Activated CD8-positive, alpha-beta T cell treated with anti-CD3 and anti-CD28 coated beads, Interleukin-2, amount 10 ng/mL, durations not matched to agents 7 days and 5 days (primary cell): ENCODE data around the gene TSPAN9. TPM values are rescaled to one million over a fixed set of nuclear protein-coding genes. Genes with fewer than 3 reads are reported as not detected.
A peak's percentile ranks its signal among the peaks of the same experiment; 100 is the strongest.

Experiments used
- ATAC-seq: fragments of 150-1000 bp; cut with Tn5 transposase; one replicate; pipeline ENCODE4 v1.10.0; 2021; ENCODE audit warnings: moderate library complexity
- CTCF ChIA-PET: fragments of 350-600 bp; sonication (Branson Sonifier 250); formaldehyde crosslinking; loops from one replicate; lab custom pipeline; 2021; ENCODE audit warnings: antibody characterized with exemption; lab: Charles Lee
- POLR2A ChIA-PET: fragments of 350-600 bp; sonication (Branson Sonifier 250); formaldehyde crosslinking; loops from one replicate; lab custom pipeline; 2021; ENCODE audit warnings: antibody characterized with exemption; lab: Charles Lee
- DNase-seq: peaks from one replicate; pipeline ENCODE4 v3.0.0-alpha.2; 2020
- H3K27ac Mint-ChIP-seq: one replicate; pipeline ENCODE4 v1.8.0; 2021; ENCODE audit warnings: mild to moderate bottlenecking, mixed read lengths
- H3K27me3 Mint-ChIP-seq: one replicate; pipeline ENCODE4 v1.8.0; 2021; ENCODE audit warnings: low read depth, mixed read lengths
- H3K36me3 Mint-ChIP-seq: one replicate; pipeline ENCODE4 v1.8.0; 2021; ENCODE audit warnings: low read depth, mixed read lengths
- H3K4me1 Mint-ChIP-seq: one replicate; pipeline ENCODE4 v1.8.0; 2021; ENCODE audit warnings: low read depth, mixed read lengths
- H3K4me3 Mint-ChIP-seq: one replicate; pipeline ENCODE4 v1.8.0; 2021; ENCODE audit warnings: mild to moderate bottlenecking, mixed read lengths
- H3K9me3 Mint-ChIP-seq: one replicate; pipeline ENCODE4 v1.8.0; 2022; ENCODE audit warnings: mixed read lengths; ENCODE audit not compliant: insufficient read depth
- total RNA-seq, 2 experiments: library from RNA; stranded (reverse); gene quantifications; one replicate each; pipeline ENCODE4 v1.2.3, GENCODE V29; 2021

The TSPAN9 gene
- total RNA-seq, 2 experiments from 2014 or later = not detected

- peaks cover 40% of the 10 kb centered on the region for H3K27me3 Mint-ChIP-seq
- no peak overlapping the region for H3K4me3 Mint-ChIP-seq
- DNase-seq (no peak), ATAC-seq (no peak)
- no peak overlapping the region for H3K27ac Mint-ChIP-seq
- ChIA-PET POLR2A (no interaction called here), CTCF (interaction anchor here (0.8 kb wide), 1 partner anchor 50 kb away, joined by 3 read pairs; no protein-coding TSS in a partner anchor)
- no peaks in the 10 kb centered on the region for H3K9me3 Mint-ChIP-seq
- H3K4me1 Mint-ChIP-seq = peaks cover 21% of the 10 kb centered on the region
- no peaks in the 10 kb centered on the region for H3K36me3 Mint-ChIP-seq
Observed at GRCh38 chr12:3122841-3123678, 45.9 kb downstream of the TSPAN9 start.

GRCh38 chr12:3123729-3124128, 46.5 kb downstream of the TSPAN9 start:
- ChIA-PET POLR2A (interaction anchor here (0.6 kb wide), 1 partner anchor 11 kb away, joined by 3 read pairs; no protein-coding TSS in a partner anchor), CTCF (interaction anchor here (0.8 kb wide), 1 partner anchor 51 kb away, joined by 3 read pairs; no protein-coding TSS in a partner anchor)
- DNase-seq (no peak), ATAC-seq (no peak)
- no peaks in the 10 kb centered on the region for H3K36me3 Mint-ChIP-seq
- H3K9me3 Mint-ChIP-seq = no peaks in the 10 kb centered on the region
- H3K4me3 Mint-ChIP-seq = no peak overlapping the region
- peaks cover 44% of the 10 kb centered on the region for H3K27me3 Mint-ChIP-seq
- H3K27ac Mint-ChIP-seq = no peak overlapping the region
- H3K4me1 Mint-ChIP-seq = peaks cover 18% of the 10 kb centered on the region

GRCh38 chr12:3124917-3125316, 47.7 kb downstream of the TSPAN9 start:
- H3K4me3 Mint-ChIP-seq = no peak overlapping the region
- ATAC-seq = no peak

GRCh38 chr12:3125674-3126073, 48.5 kb downstream of the TSPAN9 start:
- H3K4me1 Mint-ChIP-seq = peaks cover 18% of the 10 kb centered on the region

More at GRCh38 chr12:3124917-3125316, 47.7 kb downstream of the TSPAN9 start:
- ChIA-PET POLR2A (no interaction called here), CTCF (no interaction called here)
- Mint-ChIP-seq H3K9me3 (no peaks in the 10 kb centered on the region), H3K36me3 (no peaks in the 10 kb centered on the region), H3K4me1 (peaks cover 17% of the 10 kb centered on the region), H3K27ac (no peak overlapping the region), H3K27me3 (peaks cover 49% of the 10 kb centered on the region)
- no peak for DNase-seq

GRCh38 chr12:3127832-3128231, 50.7 kb downstream of the TSPAN9 start:
- peaks cover 21% of the 10 kb centered on the region for H3K4me1 Mint-ChIP-seq
- no peak overlapping the region for H3K27ac Mint-ChIP-seq
- ATAC-seq (no peak), DNase-seq (no peak)
- H3K4me3 Mint-ChIP-seq = no peak overlapping the region
- no peaks in the 10 kb centered on the region for H3K36me3 Mint-ChIP-seq
- H3K9me3 Mint-ChIP-seq = no peaks in the 10 kb centered on the region
- CTCF ChIA-PET = no interaction called here
- peaks cover 63% of the 10 kb centered on the region for H3K27me3 Mint-ChIP-seq
- POLR2A ChIA-PET = no interaction called here

More at GRCh38 chr12:3125674-3126073, 48.5 kb downstream of the TSPAN9 start:
- Mint-ChIP-seq H3K4me3 (no peak overlapping the region), H3K27ac (no peak overlapping the region), H3K9me3 (no peaks in the 10 kb centered on the region), H3K27me3 (peaks cover 52% of the 10 kb centered on the region), H3K36me3 (no peaks in the 10 kb centered on the region)
- ChIA-PET CTCF (no interaction called here), POLR2A (no interaction called here)
- no peak for ATAC-seq
- no peak for DNase-seq

- Mint-ChIP-seq H3K27me3 (peaks cover 62% of the 10 kb centered on the region), H3K27ac (peak overlapping the region; percentile 39), H3K9me3 (no peaks in the 10 kb centered on the region), H3K36me3 (no peaks in the 10 kb centered on the region), H3K4me1 (peaks cover 21% of the 10 kb centered on the region), H3K4me3 (no peak overlapping the region)
- ChIA-PET POLR2A (no interaction called here), CTCF (interaction anchor here (1.0 to 1.6 kb wide), 3 partner anchors 56 to 172 kb away, joined by 3 to 7 read pairs (median 4); no protein-coding TSS in a partner anchor)
- ATAC-seq = no peak
- DNase-seq = no peak
Observed at GRCh38 chr12:3128498-3129293, 51.5 kb downstream of the TSPAN9 start.

GRCh38 chr12:3129301-3130056, 52.3 kb downstream of the TSPAN9 start:
- peaks cover 21% of the 10 kb centered on the region for H3K4me1 Mint-ChIP-seq
- no peaks in the 10 kb centered on the region for H3K9me3 Mint-ChIP-seq
- CTCF ChIA-PET = interaction anchor here (1.0 to 1.6 kb wide), 3 partner anchors 56 to 171 kb away, joined by 3 to 7 read pairs (median 4); no protein-coding TSS in a partner anchor
- H3K36me3 Mint-ChIP-seq = no peaks in the 10 kb centered on the region
- ATAC-seq (peak; percentile 44), DNase-seq (peak; percentile 56)
- peak overlapping the region; percentile 39 for H3K27ac Mint-ChIP-seq
- POLR2A ChIA-PET = no interaction called here
- peaks cover 58% of the 10 kb centered on the region for H3K27me3 Mint-ChIP-seq
- H3K4me3 Mint-ChIP-seq = no peak overlapping the region

- no peaks in the 10 kb centered on the region for H3K36me3 Mint-ChIP-seq
- peaks cover 21% of the 10 kb centered on the region for H3K4me1 Mint-ChIP-seq
- DNase-seq (no peak), ATAC-seq (peak; percentile 36)
- CTCF ChIA-PET = interaction anchor here (1.2 to 1.6 kb wide), 2 partner anchors 145 to 170 kb away, joined by 3 to 7 read pairs; no protein-coding TSS in a partner anchor
- H3K27ac Mint-ChIP-seq = no peak overlapping the region
- POLR2A ChIA-PET = no interaction called here
- H3K9me3 Mint-ChIP-seq = no peaks in the 10 kb centered on the region
- H3K4me3 Mint-ChIP-seq = no peak overlapping the region
- H3K27me3 Mint-ChIP-seq = peaks cover 56% of the 10 kb centered on the region
Observed at GRCh38 chr12:3130057-3130830, 53.1 kb downstream of the TSPAN9 start.

GRCh38 chr12:3131129-3131528, 54.0 kb downstream of the TSPAN9 start:
- POLR2A ChIA-PET = no interaction called here
- H3K4me1 Mint-ChIP-seq = peaks cover 21% of the 10 kb centered on the region
- DNase-seq (no peak), ATAC-seq (no peak)
- no peaks in the 10 kb centered on the region for H3K9me3 Mint-ChIP-seq
- H3K27ac Mint-ChIP-seq = no peak overlapping the region
- no peaks in the 10 kb centered on the region for H3K36me3 Mint-ChIP-seq
- no peak overlapping the region for H3K4me3 Mint-ChIP-seq
- CTCF ChIA-PET = no interaction called here
- H3K27me3 Mint-ChIP-seq = peaks cover 49% of the 10 kb centered on the region

- CTCF ChIA-PET = interaction anchor here (5.1 kb wide), 1 partner anchor 143 kb away, joined by 36 read pairs; no protein-coding TSS in a partner anchor
- ATAC-seq (no peak), DNase-seq (no peak)
- POLR2A ChIA-PET = no interaction called here
- H3K36me3 Mint-ChIP-seq = no peaks in the 10 kb centered on the region
- no peak overlapping the region for H3K4me3 Mint-ChIP-seq
- peaks cover 45% of the 10 kb centered on the region for H3K27me3 Mint-ChIP-seq
- H3K27ac Mint-ChIP-seq = no peak overlapping the region
- H3K4me1 Mint-ChIP-seq = peaks cover 21% of the 10 kb centered on the region
- no peaks in the 10 kb centered on the region for H3K9me3 Mint-ChIP-seq
Observed at GRCh38 chr12:3132636-3133404, 55.6 kb downstream of the TSPAN9 start.
